Measurements from ENCODE around the gene PAFAH1B2. TPM values are rescaled to one million over a fixed set of nuclear protein-coding genes. Genes with fewer than 3 reads are reported as not detected.

The PAFAH1B2 gene, protein sequence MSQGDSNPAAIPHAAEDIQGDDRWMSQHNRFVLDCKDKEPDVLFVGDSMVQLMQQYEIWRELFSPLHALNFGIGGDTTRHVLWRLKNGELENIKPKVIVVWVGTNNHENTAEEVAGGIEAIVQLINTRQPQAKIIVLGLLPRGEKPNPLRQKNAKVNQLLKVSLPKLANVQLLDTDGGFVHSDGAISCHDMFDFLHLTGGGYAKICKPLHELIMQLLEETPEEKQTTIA
- total RNA-seq (2022; extraction: Qiagen RNA extraction; ENCODE audit: low read depth), result 25.0 to 45.0 TPM (median 36.4 TPM) in 5 replicates

DNA sequence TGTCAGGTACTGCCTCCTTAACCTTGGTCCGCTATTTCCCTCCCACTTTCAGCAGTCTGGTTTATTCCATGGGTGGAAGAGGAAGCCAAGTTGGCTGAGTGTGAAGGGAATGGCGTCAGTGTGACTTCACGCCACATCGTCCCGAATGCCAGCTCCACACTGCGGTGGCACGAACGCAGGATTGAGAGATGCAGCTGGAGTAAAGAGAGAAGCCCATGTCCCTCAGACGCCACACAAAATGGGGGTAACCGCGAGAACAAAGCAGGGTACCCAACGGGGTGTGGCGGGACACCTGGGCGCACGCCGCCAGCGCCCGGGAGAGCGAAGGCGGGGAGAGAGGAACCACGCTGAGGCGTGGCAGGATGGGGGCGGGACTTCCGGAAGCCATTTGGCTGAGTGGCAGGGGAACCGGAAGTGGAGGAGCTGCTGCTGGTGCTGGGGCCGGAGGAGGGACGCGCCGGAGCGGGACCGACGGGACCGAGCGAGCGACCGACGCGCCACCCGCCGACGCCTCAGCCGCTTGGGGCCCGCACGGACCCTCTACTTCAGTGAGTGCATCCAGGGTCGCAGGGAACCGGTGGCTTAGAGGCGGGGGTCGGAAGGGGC is at the start of gene PAFAH1B2:
PAFAH1B2 (plus strand) TSS at position 417 of the 606 bp plus-strand sequence. CDS start 8,161 bp downstream, outside the sequence.

DNA sequence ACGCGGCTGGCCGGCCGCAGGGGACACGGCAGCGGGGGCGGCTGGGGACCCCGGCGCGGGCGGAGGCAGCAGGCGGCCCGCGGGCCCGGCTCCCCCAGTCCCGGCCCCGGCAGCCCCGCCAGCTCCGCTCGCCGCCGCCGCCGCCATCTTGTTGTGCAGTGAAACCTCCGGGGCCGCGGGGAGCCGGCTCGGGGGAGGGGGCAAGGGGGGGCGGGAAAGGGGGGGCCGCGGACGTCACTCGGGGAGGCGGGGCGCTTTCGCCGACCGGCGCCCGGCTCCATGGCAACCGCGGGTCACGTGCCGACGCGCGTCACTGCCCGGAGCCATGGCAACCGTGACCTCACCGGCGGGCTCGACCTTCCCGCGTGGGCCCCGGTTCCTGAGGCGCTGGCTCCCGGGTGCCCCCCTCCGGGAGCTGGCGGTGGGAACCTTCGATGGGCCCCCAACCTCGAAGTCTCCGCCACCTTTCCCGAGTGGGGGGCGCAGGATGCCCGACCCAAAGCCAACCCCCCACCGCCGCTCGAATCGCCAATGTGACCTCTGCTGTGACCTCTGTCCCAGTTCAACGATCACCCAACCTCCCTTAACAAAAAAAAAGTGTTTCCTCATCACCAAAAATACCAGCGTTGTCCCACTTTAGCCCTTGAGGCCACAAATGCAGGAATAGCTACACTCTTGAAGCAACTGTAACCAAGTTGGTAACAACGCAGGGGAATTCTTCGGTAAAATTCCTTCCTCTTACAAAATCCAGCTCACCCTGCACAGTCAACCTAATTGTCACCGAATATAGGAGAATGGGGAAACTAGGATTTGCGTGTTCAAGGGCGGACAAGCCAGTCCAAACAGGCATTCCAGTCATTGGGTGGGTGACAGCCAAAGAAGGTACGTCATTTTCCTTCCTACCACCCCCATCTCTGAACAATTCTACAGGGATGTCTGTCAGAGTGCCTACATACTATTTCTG is 45.5 kb upstream of the PAFAH1B2 start, which contains the start of gene SIK3:
SIK3 (minus strand) TSS at position 160 of the 964 bp plus-strand sequence; CDS start at position 147, 13 bp downstream.

DNA sequence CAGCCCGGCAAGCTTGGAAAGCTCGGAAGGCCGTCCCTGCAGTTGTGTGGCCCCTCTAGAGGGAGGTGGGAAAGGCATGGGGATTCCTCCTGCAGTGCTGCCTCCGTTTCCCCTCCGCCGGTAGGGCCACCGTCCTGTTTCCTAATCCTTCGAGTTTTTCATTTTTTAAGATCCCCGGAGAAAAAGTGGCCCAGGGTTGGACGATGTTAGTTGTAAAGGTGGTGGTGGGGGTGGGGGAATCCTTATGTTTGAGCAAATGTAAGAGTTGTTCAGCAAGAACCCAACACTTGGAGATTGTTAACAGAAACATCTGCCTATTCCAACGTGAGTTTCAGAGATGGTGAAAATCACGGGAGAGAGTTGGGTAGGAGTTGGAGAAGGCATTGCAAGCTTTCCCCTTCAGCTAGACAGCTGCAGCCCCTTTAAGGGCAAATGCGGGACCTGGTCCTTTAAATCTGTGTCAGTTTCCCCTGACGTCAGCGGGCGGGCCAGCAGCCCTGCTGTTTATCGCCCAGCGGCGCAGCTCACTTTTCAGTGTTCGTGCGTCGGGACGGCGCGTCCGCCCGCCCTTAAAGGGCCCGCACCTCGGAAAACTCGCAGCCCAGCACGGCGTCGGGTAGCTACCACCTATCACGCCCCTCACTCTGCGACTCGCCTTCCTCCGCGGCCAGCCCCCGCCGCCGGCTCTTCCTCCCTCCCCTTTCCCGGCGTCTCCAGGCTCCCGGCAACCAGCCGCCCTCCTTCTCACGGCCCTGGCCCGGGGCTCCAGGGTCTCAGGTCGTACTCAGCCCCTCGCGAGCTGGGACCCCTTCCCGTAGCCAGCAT is 34.3 kb downstream of the PAFAH1B2 start, which contains the start of gene SIDT2:
SIDT2 (plus strand) TSS at position 534 of the 825 bp plus-strand sequence. CDS start 521 bp downstream, outside the sequence.

DNA sequence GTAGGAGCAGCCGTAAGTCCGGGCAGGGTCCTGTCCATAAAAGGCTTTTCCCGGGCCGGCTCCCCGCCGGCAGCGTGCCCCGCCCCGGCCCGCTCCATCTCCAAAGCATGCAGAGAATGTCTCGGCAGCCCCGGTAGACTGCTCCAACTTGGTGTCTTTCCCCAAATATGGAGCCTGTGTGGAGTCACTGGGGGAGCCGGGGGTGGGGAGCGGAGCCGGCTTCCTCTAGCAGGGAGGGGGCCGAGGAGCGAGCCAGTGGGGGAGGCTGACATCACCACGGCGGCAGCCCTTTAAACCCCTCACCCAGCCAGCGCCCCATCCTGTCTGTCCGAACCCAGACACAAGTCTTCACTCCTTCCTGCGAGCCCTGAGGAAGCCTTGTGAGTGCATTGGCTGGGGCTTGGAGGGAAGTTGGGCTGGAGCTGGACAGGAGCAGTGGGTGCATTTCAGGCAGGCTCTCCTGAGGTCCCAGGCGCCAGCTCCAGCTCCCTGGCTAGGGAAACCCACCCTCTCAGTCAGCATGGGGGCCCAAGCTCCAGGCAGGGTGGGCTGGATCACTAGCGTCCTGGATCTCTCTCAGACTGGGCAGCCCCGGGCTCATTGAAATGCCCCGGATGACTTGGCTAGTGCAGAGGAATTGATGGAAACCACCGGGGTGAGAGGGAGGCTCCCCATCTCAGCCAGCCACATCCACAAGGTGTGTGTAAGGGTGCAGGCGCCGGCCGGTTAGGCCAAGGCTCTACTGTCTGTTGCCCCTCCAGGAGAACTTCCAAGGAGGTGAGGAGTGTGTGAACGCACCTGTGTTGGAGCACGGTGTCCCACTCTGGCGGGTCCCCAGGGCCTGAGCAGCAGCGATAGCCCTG is 55.2 kb downstream of the PAFAH1B2 start, which contains the start of gene TAGLN:
TAGLN (plus strand) TSS at position 318 of the 863 bp plus-strand sequence. CDS start 3,644 bp downstream, outside the sequence.

Other genes starting within 250 kb of the PAFAH1B2 start
- 7.0 to 10.6 TPM (median 9.9 TPM) in 5 replicates for gene SIK3, start 45.9 kb upstream of the PAFAH1B2 start, total RNA-seq (2022; extraction: Qiagen RNA extraction; ENCODE audit: low read depth)
- gene SIDT2, start 34.5 kb downstream of the PAFAH1B2 start, total RNA-seq (2022; extraction: Qiagen RNA extraction; ENCODE audit: low read depth), result 3.3 to 6.1 TPM (median 5.3 TPM) in 5 replicates
- gene TAGLN, start 55.1 kb downstream of the PAFAH1B2 start, total RNA-seq (2022; extraction: Qiagen RNA extraction; ENCODE audit: low read depth), result 64.2 to 153 TPM (median 100 TPM) in 5 replicates
- gene PCSK7, start 87.8 kb downstream of the PAFAH1B2 start, total RNA-seq (2022; extraction: Qiagen RNA extraction; ENCODE audit: low read depth), result 11.9 to 23.5 TPM (median 19.9 TPM) in 5 replicates
- gene RNF214, start 88.4 kb downstream of the PAFAH1B2 start, total RNA-seq (2022; extraction: Qiagen RNA extraction; ENCODE audit: low read depth), result 9.1 to 12.9 TPM (median 10.4 TPM) in 5 replicates
- 1.8 to 2.8 TPM (median 2.2 TPM) in 5 replicates for gene BACE1-AS, start 147.1 kb downstream of the PAFAH1B2 start, total RNA-seq (2022; extraction: Qiagen RNA extraction; ENCODE audit: low read depth)
- 8.1 to 10.8 TPM (median 10.2 TPM) in 5 replicates for gene BACE1, start 172.0 kb downstream of the PAFAH1B2 start, total RNA-seq (2022; extraction: Qiagen RNA extraction; ENCODE audit: low read depth)
- 14.5 to 20.3 TPM (median 17.7 TPM) in 5 replicates for gene CEP164, start 183.6 kb downstream of the PAFAH1B2 start, total RNA-seq (2022; extraction: Qiagen RNA extraction; ENCODE audit: low read depth)